HL-60/S4 (cell line): ENCODE results near the gene C1orf122.

Source experiments
- in situ Hi-C: fragments of 300-500 bp; cut with MboI; formaldehyde crosslinking; loops from 2 replicates; pipeline ENCODE4 v1.14.3; 2022; ENCODE audit warnings: low sequenced_read_pairs

Gene C1orf122

GRCh38 chr1:37797750-37798345, 9.7 kb upstream of the C1orf122 start:
- in situ Hi-C loops: no loop called here

GRCh38 chr1:37802439-37802838, 5.2 kb upstream of the C1orf122 start:
- in situ Hi-C loops: no loop called here

GRCh38 chr1:37807220-37807554, 403 bp upstream of the C1orf122 start:
- in situ Hi-C loops: no loop called here

- in situ Hi-C loops: no loop called here
These were observed 1.1 kb downstream of the C1orf122 start for GRCh38 chr1:37808369-37809319.

- in situ Hi-C loops: no loop called here
These were observed 2.4 kb downstream of the C1orf122 start for GRCh38 chr1:37809942-37810341.

- in situ Hi-C loops: no loop called here
These were observed 3.6 kb downstream of the C1orf122 start for GRCh38 chr1:37811027-37811655.

GRCh38 chr1:37813529-37814145, 6.0 kb downstream of the C1orf122 start:
- in situ Hi-C loops: no loop called here

GRCh38 chr1:37814252-37814651, 6.7 kb downstream of the C1orf122 start:
- in situ Hi-C loops: no loop called here

- in situ Hi-C loops: no loop called here
These were observed 9.9 kb downstream of the C1orf122 start for GRCh38 chr1:37817481-37817880.

GRCh38 chr1:37821481-37821880, 13.9 kb downstream of the C1orf122 start:
- in situ Hi-C loops: no loop called here

- in situ Hi-C loops: no loop called here
These were observed 15.6 kb downstream of the C1orf122 start for GRCh38 chr1:37822906-37823815.

GRCh38 chr1:37824001-37824400, 16.4 kb downstream of the C1orf122 start:
- in situ Hi-C loops: no loop called here

- in situ Hi-C loops: no loop called here
These were observed 17.9 kb downstream of the C1orf122 start for GRCh38 chr1:37825506-37825905.

- in situ Hi-C loops: no loop called here
These were observed 21.0 kb downstream of the C1orf122 start for GRCh38 chr1:37828410-37829074.

- in situ Hi-C loops: no loop called here
These were observed 23.5 kb downstream of the C1orf122 start for GRCh38 chr1:37831109-37831508.

GRCh38 chr1:37831809-37832208, 24.2 kb downstream of the C1orf122 start:
- in situ Hi-C loops: no loop called here

- in situ Hi-C loops: no loop called here
These were observed 29.2 kb downstream of the C1orf122 start for GRCh38 chr1:37836788-37837187.

GRCh38 chr1:37839676-37840075, 32.1 kb downstream of the C1orf122 start:
- in situ Hi-C loops: no loop called here

- in situ Hi-C loops: no loop called here
These were observed 33.1 kb downstream of the C1orf122 start for GRCh38 chr1:37840711-37841110.

GRCh38 chr1:37841652-37842051, 34.1 kb downstream of the C1orf122 start:
- in situ Hi-C loops: no loop called here
